Measurements from ENCODE around the gene FGR. TPM values are rescaled to one million over a fixed set of nuclear protein-coding genes. Genes with fewer than 3 reads are reported as not detected.

FGR gene
- total and polyA plus RNA-seq, 8 donors = 0.51 to 6.8 (median 3.1) TPM

- H3K9me3 ChIP-seq = no peaks in the 10 kb centered on the region
- peaks cover 0 to 7% (median 0%) of the 10 kb centered on the region in 3 donors for H3K4me1 ChIP-seq
- DNase-seq = peak; percentile 62 to 98 (median 82)
- TF ChIP-seq CTCF (IDR thresholded peaks at IDR 0.05) = peak; percentile 77 to 88 (median 83)
- ATAC-seq = peak; percentile 46 to 65 (median 59)
- peak overlapping the region in 2 of 4 donors; percentile 16 to 39 for H3K4me3 ChIP-seq
- intact Hi-C loops (cut with DNase I) = loop anchor here in 1 of 3 donors (10.0 kb wide), 1 partner anchor 114 kb away; no protein-coding TSS in a partner anchor
- FAIRE-seq = no peak
- WGBS, 2 donors = 10 to 13% methylated on average over 36 of the region's 36 CpGs
- H3K27ac ChIP-seq = no peak overlapping the region
- no peaks in the 10 kb centered on the region for H3K36me3 ChIP-seq
- no peaks in the 10 kb centered on the region for H3K27me3 ChIP-seq
Observed at GRCh38 chr1:27668808-27669723, 34.1 kb upstream of the FGR start.

- H3K36me3 ChIP-seq = no peaks in the 10 kb centered on the region
- DNase-seq (peak in 1 of 6 donors; percentile 61), FAIRE-seq (no peak), ATAC-seq (no peak)
- TF ChIP-seq CTCF (IDR thresholded peaks at IDR 0.05) = no peak
- 74 to 76% methylated on average over 40 to 42 of the region's 42 CpGs for WGBS, 2 donors
- H3K27me3 ChIP-seq = no peaks in the 10 kb centered on the region
- H3K27ac ChIP-seq = no peak overlapping the region
- H3K4me1 ChIP-seq = peaks cover 0 to 7% (median 0%) of the 10 kb centered on the region in 3 donors
- H3K4me3 ChIP-seq = no peak overlapping the region
- H3K9me3 ChIP-seq = no peaks in the 10 kb centered on the region
- intact Hi-C loops (cut with DNase I) = loop anchor here in 1 of 3 donors (10.0 kb wide), 1 partner anchor 113 kb away; no protein-coding TSS in a partner anchor
Observed at GRCh38 chr1:27668121-27668807, 33.3 kb upstream of the FGR start.

- DNase-seq = no peak
- intact Hi-C loops (cut with DNase I) = loop anchor here in 1 of 3 donors (10.0 kb wide), 1 partner anchor 112 kb away; no protein-coding TSS in a partner anchor
- no peak for FAIRE-seq
Observed at GRCh38 chr1:27666791-27667254, 31.8 kb upstream of the FGR start.

GRCh38 chr1:27666294-27666693 lies 31.3 kb upstream of the FGR start:
- intact Hi-C loops (cut with DNase I) = loop anchor here in 1 of 3 donors (10.0 kb wide), 1 partner anchor 111 kb away; no protein-coding TSS in a partner anchor
- 73 to 81% methylated on average over 4 of the region's 4 CpGs for whole genome bisulfite sequencing, 2 donors
- H3K36me3 ChIP-seq = no peaks in the 10 kb centered on the region
- ATAC-seq (no peak), FAIRE-seq (no peak), DNase-seq (no peak)
- no peaks in the 10 kb centered on the region for H3K9me3 ChIP-seq
- peaks cover 0 to 3% (median 0%) of the 10 kb centered on the region in 3 donors for H3K4me1 ChIP-seq
- TF ChIP-seq CTCF (IDR thresholded peaks at IDR 0.05) = no peak
- H3K27ac ChIP-seq = no peak overlapping the region
- H3K4me3 ChIP-seq = no peak overlapping the region
- H3K27me3 ChIP-seq = no peaks in the 10 kb centered on the region

More at GRCh38 chr1:27666791-27667254, 31.8 kb upstream of the FGR start:
- Histone ChIP-seq H3K36me3 (no peaks in the 10 kb centered on the region), H3K9me3 (no peaks in the 10 kb centered on the region), H3K4me3 (no peak overlapping the region), H3K4me1 (peaks cover 0 to 4% (median 0%) of the 10 kb centered on the region in 3 donors), H3K27ac (no peak overlapping the region), H3K27me3 (no peaks in the 10 kb centered on the region)
- 67 to 75% methylated on average over 6 of the region's 6 CpGs for WGBS, 2 donors
- TF ChIP-seq CTCF (IDR thresholded peaks at IDR 0.05) = no peak
- no peak for ATAC-seq

All from pancreas (tissue), 10 donors.